ENCODE data around the gene HHAT. TPM values are rescaled to one million over a fixed set of nuclear protein-coding genes. Genes with fewer than 3 reads are reported as not detected.
A peak's percentile ranks its signal among the peaks of the same experiment; 100 is the strongest.

HHAT gene
- total and polyA plus RNA-seq, 7 donors, result 0.11 to 0.64 (median 0.16) TPM

DNA sequence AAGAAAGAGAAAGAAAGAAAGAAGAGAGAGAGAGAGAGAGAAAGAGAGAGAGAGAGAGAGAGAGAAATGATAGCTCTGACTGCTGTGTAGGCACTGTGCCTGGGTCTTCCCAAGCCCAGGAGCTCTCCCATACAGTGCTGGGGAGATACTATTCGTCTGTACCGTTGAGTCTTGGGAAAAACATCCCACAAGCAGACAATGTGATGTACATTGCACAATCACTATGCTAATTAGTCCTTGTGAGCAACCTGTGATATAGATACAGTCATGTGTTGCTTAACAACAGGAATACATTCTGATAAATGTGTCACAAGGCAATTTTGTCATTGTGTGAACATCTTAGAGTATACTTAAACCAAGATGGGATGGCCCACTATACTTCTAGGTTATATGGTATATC lies 381.0 kb downstream of the HHAT start:
- TF ChIP-seq CTCF (IDR thresholded peaks at IDR 0.05), result no peak
- Histone ChIP-seq H3K27me3 (ENCODE audit: insufficient read depth in 3 of 3, low read length in 2 of 3) (no peaks in the 10 kb centered on the region), H3K9me3 (no peaks in the 10 kb centered on the region), H3K27ac (no peak overlapping the region), H3K36me3 (ENCODE audit: insufficient read depth in 1 of 2, low read depth in 1 of 2) (no peaks in the 10 kb centered on the region), H3K4me1 (no peaks in the 10 kb centered on the region), H3K4me3 (no peak overlapping the region)
- no peak for DNase-seq
- intact Hi-C loops (cut with DNase I), result no loop called here
- 80 to 89% (median 86%) methylated on average over 2 of the region's 2 CpGs for WGBS, 3 donors
- no peak for ATAC-seq

DNA sequence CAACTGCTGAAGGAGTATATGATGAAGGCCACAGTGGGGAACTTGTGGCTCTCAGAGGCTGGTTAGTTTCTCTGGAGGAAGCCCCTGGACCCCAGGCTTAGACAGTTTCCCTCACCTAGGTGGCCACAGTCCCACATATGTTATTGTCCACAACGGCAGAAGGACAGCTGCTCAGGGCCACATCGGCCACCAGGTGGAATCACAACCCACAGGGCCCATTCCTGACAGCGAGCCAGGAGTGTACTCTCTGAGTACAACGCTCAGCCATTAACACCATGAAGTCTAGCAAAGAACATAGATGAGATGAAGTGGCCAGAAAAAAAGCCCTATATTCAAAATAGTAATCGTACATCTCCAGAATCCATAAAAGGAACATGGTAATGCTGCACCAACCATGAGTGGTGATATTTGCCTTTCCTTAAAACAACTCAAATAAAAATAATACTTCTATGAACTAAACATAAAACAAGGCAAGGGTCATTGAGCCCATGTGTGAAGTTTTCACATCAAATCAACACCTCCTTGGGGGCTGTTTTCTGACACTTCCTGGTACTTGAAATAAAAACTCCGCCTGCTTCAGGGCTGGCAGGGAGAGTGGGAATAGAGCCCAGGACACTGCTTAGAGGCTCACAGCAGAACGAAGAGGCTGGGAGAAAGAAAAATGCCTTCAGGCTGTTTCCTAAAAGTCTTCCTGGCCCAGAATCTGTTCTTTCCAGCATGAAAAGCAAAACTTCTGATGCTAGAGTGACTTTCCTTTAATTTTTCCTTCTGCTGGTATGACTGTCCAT lies 383.3 kb downstream of the HHAT start:
- Histone ChIP-seq H3K36me3 (ENCODE audit: insufficient read depth in 1 of 2, low read depth in 1 of 2) (no peaks in the 10 kb centered on the region), H3K9me3 (no peaks in the 10 kb centered on the region), H3K4me1 (no peaks in the 10 kb centered on the region), H3K27me3 (ENCODE audit: insufficient read depth in 3 of 3, low read length in 2 of 3) (no peaks in the 10 kb centered on the region), H3K4me3 (no peak overlapping the region), H3K27ac (no peak overlapping the region)
- TF ChIP-seq CTCF (IDR thresholded peaks at IDR 0.05), result no peak
- peak in 1 of 4 donors; percentile 44 for ATAC-seq
- no peak for DNase-seq
- intact Hi-C loops (cut with DNase I), result no loop called here
- 46 to 56% (median 50%) methylated on average over 7 of the region's 7 CpGs for WGBS, 3 donors

- Histone ChIP-seq H3K27ac (no peak overlapping the region), H3K27me3 (ENCODE audit: insufficient read depth in 3 of 3, low read length in 2 of 3) (no peaks in the 10 kb centered on the region), H3K36me3 (ENCODE audit: insufficient read depth in 1 of 2, low read depth in 1 of 2) (no peaks in the 10 kb centered on the region), H3K9me3 (no peaks in the 10 kb centered on the region), H3K4me1 (no peaks in the 10 kb centered on the region), H3K4me3 (no peak overlapping the region)
- DNase-seq, result no peak
- no peak for TF ChIP-seq CTCF (IDR thresholded peaks at IDR 0.05)
- no peak for ATAC-seq
- intact Hi-C loops (cut with DNase I), result no loop called here
These were observed 386.4 kb downstream of the HHAT start for GRCh38 chr1:210715072-210715471.

- no peak overlapping the region for H3K27ac ChIP-seq
- intact Hi-C loops (cut with DNase I), result no loop called here
- H3K4me3 ChIP-seq, result no peak overlapping the region
- WGBS, 3 donors, result 60 to 69% (median 69%) methylated on average over 1 of the region's 1 CpG
- no peak for TF ChIP-seq CTCF (IDR thresholded peaks at IDR 0.05)
- no peaks in the 10 kb centered on the region for H3K9me3 ChIP-seq
- DNase-seq (no peak), ATAC-seq (no peak)
- H3K4me1 ChIP-seq, result no peaks in the 10 kb centered on the region
- no peaks in the 10 kb centered on the region for H3K36me3 ChIP-seq (ENCODE audit: insufficient read depth in 1 of 2, low read depth in 1 of 2)
- no peaks in the 10 kb centered on the region for H3K27me3 ChIP-seq (ENCODE audit: insufficient read depth in 3 of 3, low read length in 2 of 3)
These were observed 393.8 kb downstream of the HHAT start for GRCh38 chr1:210722410-210723081.
